A673 (cell line): Measurements from ENCODE around the gene FBN1. TPM values are rescaled to one million over a fixed set of nuclear protein-coding genes. Genes with fewer than 3 reads are reported as not detected.

Source experiments
- BruUV-seq: library from RNA; stranded (reverse); fragments of 400-500 nt; replicated peaks from 2 replicates; lab custom pipeline; 2021; lab: Mats Ljungman, UMichigan
- CTCF ChIA-PET: fragments of 300-600 bp; sonication (Branson Sonifier 250); formaldehyde crosslinking; loops from one replicate; lab custom pipeline; 2022; ENCODE audit warnings: antibody characterized with exemption; lab: Charles Lee
- POLR2A ChIA-PET: fragments of 300-600 bp; sonication (Branson Sonifier 250); formaldehyde crosslinking; loops from one replicate; lab custom pipeline; 2022; ENCODE audit warnings: antibody characterized with exemption; ENCODE audit not compliant: low non-redundant PET; lab: Charles Lee
- DNase-seq: peaks from one replicate; pipeline ENCODE4 v3.0.0-alpha.2; 2015; ENCODE audit warnings: low spot score
- H3K27ac ChIP-seq: fragments of 200-600 bp; sonication (generic); 2 replicates; pipeline ENCODE4 v1.5.1; 2016; ENCODE audit warnings: mixed run types, low read depth, mild to moderate bottlenecking, mixed read lengths, antibody characterized with exemption, low read length; ENCODE audit not compliant: poor library complexity, severe bottlenecking
- H3K27me3 ChIP-seq: fragments of 200-600 bp; sonication (generic); replicated peaks from 2 replicates; pipeline ENCODE4 v1.6.1; 2017; ENCODE audit warnings: mixed run types, low read depth, mild to moderate bottlenecking, mixed read lengths, antibody characterized with exemption, low read length; ENCODE audit not compliant: insufficient read depth, poor library complexity
- H3K36me3 ChIP-seq: fragments of 200-600 bp; sonication (generic); 2 replicates; pipeline ENCODE4 v1.6.1; 2016; ENCODE audit warnings: mixed run types, mild to moderate bottlenecking, mixed read lengths, antibody characterized with exemption, low read length; ENCODE audit not compliant: insufficient read depth, poor library complexity, severe bottlenecking
- H3K4me1 ChIP-seq: fragments of 200-600 bp; sonication (generic); 2 replicates; pipeline ENCODE4 v1.6.1; 2017; ENCODE audit warnings: mixed run types, mild to moderate bottlenecking, mixed read lengths, antibody characterized with exemption, low read length; ENCODE audit not compliant: insufficient read depth, poor library complexity, severe bottlenecking
- H3K4me3 ChIP-seq: fragments of 200-600 bp; sonication (generic); 2 replicates; pipeline ENCODE4 v1.5.1; 2016; ENCODE audit warnings: low read depth, mixed run types, mild to moderate bottlenecking, mixed read lengths, low read length; ENCODE audit not compliant: poor library complexity, severe bottlenecking
- H3K9me3 ChIP-seq: fragments of 200-600 bp; sonication (generic); 2 replicates; pipeline ENCODE4 v1.6.1; 2016; ENCODE audit warnings: mixed run types, low read depth, mild to moderate bottlenecking, mixed read lengths, antibody characterized with exemption, low read length; ENCODE audit not compliant: poor library complexity, severe bottlenecking
- EZH2 ChIP-seq: fragments of 200-600 bp; sonication (generic); IDR thresholded peaks from 2 replicates; pipeline ENCODE4 v1.6.1; 2017; ENCODE audit warnings: borderline replicate concordance, low read depth, mild to moderate bottlenecking, mixed read lengths, antibody characterized with exemption, low read length; ENCODE audit not compliant: poor library complexity, severe bottlenecking
- intact Hi-C: fragments of 100-400 bp; cut with micrococcal nuclease; formaldehyde crosslinking; loops from one replicate; pipeline ENCODE4 v1.10.0; 2022; ENCODE audit not compliant: unreplicated experiment
- total RNA-seq: library from RNA; stranded (reverse); gene quantifications from 2 replicates; pipeline ENCODE4 v1.2.3, GENCODE V29; 2021
- TF ChIP-seq, protein P1 (sequence below): fragments of 300-800, 200-600 bp; sonication (generic); conservative IDR thresholded peaks from 2 replicates; pipeline ENCODE4 v1.5.1; 2017; ENCODE audit warnings: low read depth, mild to moderate bottlenecking, antibody characterized with exemption, low read length, moderate library complexity, mixed read lengths

FBN1 gene
- total RNA-seq, 1 experiment from 2014 or later: 25.4 TPM

DNA sequence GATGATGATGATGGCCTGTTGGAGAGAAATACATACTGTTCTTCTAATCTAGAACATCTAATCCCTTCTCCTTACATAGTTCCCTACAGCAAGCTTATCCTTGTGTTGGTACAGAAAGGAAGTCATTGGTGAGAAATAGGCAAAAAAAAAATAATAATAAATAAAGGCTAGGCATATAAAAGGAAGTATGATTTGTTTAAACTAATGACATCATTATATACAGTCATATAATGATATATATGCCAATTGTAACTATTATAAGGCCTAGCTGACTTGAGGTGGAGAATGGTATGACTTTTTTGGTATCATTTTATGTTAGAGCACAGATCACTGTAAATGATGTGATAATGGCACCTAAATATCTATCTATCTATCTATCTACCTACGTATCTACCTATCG, 171.8 kb downstream of the FBN1 start:
- peaks cover 7% of the 10 kb centered on the region for H3K4me1 ChIP-seq
- intact Hi-C loops: no loop called here
- H3K9me3 ChIP-seq: no peaks in the 10 kb centered on the region
- H3K36me3 ChIP-seq: no peaks in the 10 kb centered on the region
- no peak for DNase-seq
- ChIA-PET POLR2A (no interaction called here), CTCF (no interaction called here)
- TF ChIP-seq, protein P1, sequence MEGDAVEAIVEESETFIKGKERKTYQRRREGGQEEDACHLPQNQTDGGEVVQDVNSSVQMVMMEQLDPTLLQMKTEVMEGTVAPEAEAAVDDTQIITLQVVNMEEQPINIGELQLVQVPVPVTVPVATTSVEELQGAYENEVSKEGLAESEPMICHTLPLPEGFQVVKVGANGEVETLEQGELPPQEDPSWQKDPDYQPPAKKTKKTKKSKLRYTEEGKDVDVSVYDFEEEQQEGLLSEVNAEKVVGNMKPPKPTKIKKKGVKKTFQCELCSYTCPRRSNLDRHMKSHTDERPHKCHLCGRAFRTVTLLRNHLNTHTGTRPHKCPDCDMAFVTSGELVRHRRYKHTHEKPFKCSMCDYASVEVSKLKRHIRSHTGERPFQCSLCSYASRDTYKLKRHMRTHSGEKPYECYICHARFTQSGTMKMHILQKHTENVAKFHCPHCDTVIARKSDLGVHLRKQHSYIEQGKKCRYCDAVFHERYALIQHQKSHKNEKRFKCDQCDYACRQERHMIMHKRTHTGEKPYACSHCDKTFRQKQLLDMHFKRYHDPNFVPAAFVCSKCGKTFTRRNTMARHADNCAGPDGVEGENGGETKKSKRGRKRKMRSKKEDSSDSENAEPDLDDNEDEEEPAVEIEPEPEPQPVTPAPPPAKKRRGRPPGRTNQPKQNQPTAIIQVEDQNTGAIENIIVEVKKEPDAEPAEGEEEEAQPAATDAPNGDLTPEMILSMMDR: no peak
- no peak for TF ChIP-seq EZH2
- BruUV-seq: no TSS peak
- no peak overlapping the region for H3K27ac ChIP-seq
- no peaks in the 10 kb centered on the region for H3K27me3 ChIP-seq
- H3K4me3 ChIP-seq: no peak overlapping the region

DNA sequence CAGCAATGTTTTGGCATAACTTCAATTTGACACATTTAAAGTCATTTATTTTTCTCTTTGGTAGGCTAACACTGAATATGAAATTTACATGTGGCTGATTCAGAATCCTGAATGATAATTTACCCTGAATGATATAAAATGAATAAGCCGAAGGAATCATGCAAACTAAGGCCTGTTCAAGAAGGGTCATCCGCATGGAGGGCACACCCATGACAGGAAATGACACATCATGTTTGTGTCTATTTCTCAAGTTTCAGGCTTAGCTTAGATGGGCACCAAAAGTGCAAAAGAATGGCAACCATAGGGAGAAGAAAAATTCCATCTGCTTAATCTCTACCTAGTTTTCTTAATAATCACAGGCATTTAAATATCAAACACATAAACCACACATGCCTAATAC, 172.8 kb downstream of the FBN1 start:
- no peaks in the 10 kb centered on the region for H3K27me3 ChIP-seq
- H3K4me1 ChIP-seq: peaks cover 7% of the 10 kb centered on the region
- BruUV-seq: no TSS peak
- H3K9me3 ChIP-seq: no peaks in the 10 kb centered on the region
- DNase-seq: peak; percentile 69
- ChIA-PET CTCF (no interaction called here), POLR2A (interaction anchor here (0.6 kb wide), 1 partner anchor 148 kb away, joined by 3 read pairs; no protein-coding TSS in a partner anchor)
- H3K36me3 ChIP-seq: no peaks in the 10 kb centered on the region
- H3K27ac ChIP-seq: peak overlapping the region; percentile 5
- TF ChIP-seq, protein P1: no peak
- no peak for TF ChIP-seq EZH2
- H3K4me3 ChIP-seq: no peak overlapping the region
- intact Hi-C loops: no loop called here

DNA sequence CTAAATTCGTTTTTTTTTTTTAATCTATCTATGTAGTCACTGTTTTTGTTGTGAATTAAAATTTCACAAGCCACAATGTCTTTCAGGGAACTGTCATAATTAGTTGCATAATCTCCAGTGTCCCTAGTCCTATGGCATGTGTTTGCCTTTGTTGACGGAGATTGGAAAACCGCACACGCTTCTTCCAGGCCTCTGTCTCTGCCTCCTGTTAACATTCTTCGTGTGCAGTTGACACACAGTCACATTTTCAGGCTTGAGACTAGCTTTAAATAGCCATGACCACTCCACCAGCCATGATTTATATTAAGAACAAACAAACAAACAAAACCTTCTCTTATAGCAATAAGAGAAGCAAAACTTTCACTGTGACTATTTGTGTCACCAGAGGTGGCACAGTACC, 174.4 kb downstream of the FBN1 start:
- intact Hi-C loops: no loop called here
- no peaks in the 10 kb centered on the region for H3K27me3 ChIP-seq
- no peaks in the 10 kb centered on the region for H3K36me3 ChIP-seq
- no peak for DNase-seq
- peaks cover 7% of the 10 kb centered on the region for H3K4me1 ChIP-seq
- BruUV-seq: no TSS peak
- ChIA-PET POLR2A (no interaction called here), CTCF (no interaction called here)
- TF ChIP-seq EZH2: no peak
- TF ChIP-seq, protein P1: no peak
- no peaks in the 10 kb centered on the region for H3K9me3 ChIP-seq
- no peak overlapping the region for H3K27ac ChIP-seq
- no peak overlapping the region for H3K4me3 ChIP-seq
